Progenitor cell of endocrine pancreas (in vitro differentiated cells): ENCODE measurements around the gene ADAM12. TPM values are rescaled to one million over a fixed set of nuclear protein-coding genes. Genes with fewer than 3 reads are reported as not detected.

Source experiments
- DNase-seq: peaks from one replicate; pipeline ENCODE4 v3.0.0; 2021; ENCODE audit warnings: low spot score; ENCODE audit not compliant: unreplicated experiment
- H3K27ac Mint-ChIP-seq: 2 replicates; pipeline ENCODE4 v1.8.0; 2021; ENCODE audit warnings: mild to moderate bottlenecking, moderate library complexity, mixed read lengths
- H3K27me3 Mint-ChIP-seq: 2 replicates; pipeline ENCODE4 v1.8.0; 2021; ENCODE audit warnings: mixed read lengths
- H3K36me3 Mint-ChIP-seq: 2 replicates; pipeline ENCODE4 v1.8.0; 2022; ENCODE audit warnings: mixed read lengths; ENCODE audit not compliant: insufficient read depth
- H3K4me1 Mint-ChIP-seq: 2 replicates; pipeline ENCODE4 v1.8.0; 2021; ENCODE audit warnings: low read depth, mixed read lengths
- H3K4me3 Mint-ChIP-seq: 2 replicates; pipeline ENCODE4 v1.8.0; 2021; ENCODE audit warnings: low read depth, mild to moderate bottlenecking, moderate library complexity, mixed read lengths
- H3K9me3 Mint-ChIP-seq: 2 replicates; pipeline ENCODE4 v1.8.0; 2021; ENCODE audit warnings: low read depth, mixed read lengths
- CTCF ChIP-seq: fragments of 200-600 bp; sonication (generic); IDR thresholded peaks from one replicate; pipeline ENCODE4 v1.5.0; 2021; ENCODE audit warnings: antibody characterized with exemption, mild to moderate bottlenecking; ENCODE audit not compliant: unreplicated experiment
- total RNA-seq: library from RNA; stranded (reverse); gene quantifications from 2 replicates; pipeline ENCODE4 v1.2.1, GENCODE V29; 2021

Gene ADAM12
- total RNA-seq, 1 donor from 2014 or later, result 1.8 TPM

DNA sequence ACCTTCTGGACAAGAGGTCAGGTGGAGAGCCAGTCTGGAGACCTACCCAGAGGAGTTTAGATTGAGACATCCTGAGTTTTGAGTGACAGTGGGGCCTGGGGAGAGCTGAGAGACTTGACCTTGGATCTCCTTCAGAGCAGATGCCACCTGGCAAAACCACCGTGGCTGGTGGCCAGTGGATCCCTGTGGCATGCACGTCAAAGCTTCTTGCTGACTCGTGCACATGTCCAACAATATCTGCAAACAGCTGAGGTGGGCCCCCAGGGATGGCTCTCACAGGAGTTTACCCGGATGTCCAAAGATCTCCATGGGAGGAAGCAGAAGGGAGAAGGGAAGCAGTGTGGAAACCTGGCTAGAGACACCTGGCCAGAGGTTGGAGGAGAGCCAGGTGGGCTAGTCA lies 261.4 kb downstream of the ADAM12 start:
- no peak for DNase-seq
- no peaks in the 10 kb centered on the region for H3K9me3 Mint-ChIP-seq
- H3K4me3 Mint-ChIP-seq, result no peak overlapping the region
- peaks cover 6% of the 10 kb centered on the region for H3K27me3 Mint-ChIP-seq
- H3K4me1 Mint-ChIP-seq, result peaks cover 7% of the 10 kb centered on the region
- no peak overlapping the region for H3K27ac Mint-ChIP-seq
- TF ChIP-seq CTCF, result no peak
- no peaks in the 10 kb centered on the region for H3K36me3 Mint-ChIP-seq

DNA sequence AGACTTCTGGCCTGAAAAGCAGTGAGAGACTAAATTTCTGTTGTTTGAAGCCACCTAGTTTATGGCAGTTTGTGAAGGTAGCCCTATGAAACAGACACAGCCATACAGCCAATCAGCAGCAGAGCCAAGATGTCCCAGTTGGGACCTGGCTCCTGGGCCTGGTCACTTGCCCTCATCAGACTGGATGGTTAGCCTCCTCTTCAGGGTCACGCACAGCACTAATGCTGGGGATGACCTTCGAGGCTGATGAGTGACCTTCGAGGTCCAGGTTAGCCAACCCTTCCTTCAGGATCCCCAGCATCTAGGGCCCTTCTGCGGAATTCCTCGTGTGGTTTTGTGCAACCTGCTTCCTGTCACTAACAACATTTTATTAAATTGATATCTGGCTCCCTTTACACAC lies 262.3 kb downstream of the ADAM12 start:
- Mint-ChIP-seq H3K27me3 (peaks cover 6% of the 10 kb centered on the region), H3K36me3 (no peaks in the 10 kb centered on the region)

GRCh38 chr10:126124668-126125349 lies 263.5 kb downstream of the ADAM12 start:
- Mint-ChIP-seq H3K4me3 (no peak overlapping the region), H3K9me3 (no peaks in the 10 kb centered on the region), H3K27ac (no peak overlapping the region), H3K36me3 (no peaks in the 10 kb centered on the region), H3K4me1 (no peaks in the 10 kb centered on the region), H3K27me3 (peaks cover 5% of the 10 kb centered on the region)
- TF ChIP-seq CTCF, result no peak
- DNase-seq, result no peak

More for the DNA sequence above, 262.3 kb downstream of the ADAM12 start:
- Mint-ChIP-seq H3K9me3 (no peaks in the 10 kb centered on the region), H3K4me3 (no peak overlapping the region), H3K4me1 (no peaks in the 10 kb centered on the region), H3K27ac (no peak overlapping the region)
- no peak for DNase-seq
- TF ChIP-seq CTCF, result no peak

GRCh38 chr10:126124046-126124445 lies 264.2 kb downstream of the ADAM12 start:
- Mint-ChIP-seq H3K9me3 (no peaks in the 10 kb centered on the region), H3K4me3 (no peak overlapping the region), H3K36me3 (no peaks in the 10 kb centered on the region), H3K27me3 (peaks cover 3% of the 10 kb centered on the region), H3K4me1 (no peaks in the 10 kb centered on the region), H3K27ac (no peak overlapping the region)
- DNase-seq, result no peak
- TF ChIP-seq CTCF, result no peak

DNA sequence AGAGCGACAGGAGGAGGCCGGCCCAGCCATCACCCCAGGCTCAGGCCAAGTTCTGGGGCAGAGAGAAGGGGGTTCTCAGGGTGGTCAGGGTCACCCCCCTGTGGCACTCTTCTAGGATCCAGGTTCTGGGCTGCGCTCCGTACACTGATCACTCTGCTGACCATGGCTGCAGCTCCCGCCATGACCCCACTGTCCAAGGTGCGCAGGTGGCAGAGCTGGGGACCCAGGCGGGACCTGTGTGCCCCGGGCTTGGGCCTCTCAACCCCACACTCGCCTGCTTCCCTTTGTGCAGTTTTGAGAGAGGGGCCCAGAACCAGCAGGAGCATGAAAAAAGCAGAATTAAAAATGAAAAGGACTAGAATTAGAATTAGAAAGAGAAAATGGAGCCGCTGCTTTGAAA lies 264.8 kb downstream of the ADAM12 start:
- H3K27ac Mint-ChIP-seq, result peak overlapping the region; percentile 49
- peaks cover 2% of the 10 kb centered on the region for H3K27me3 Mint-ChIP-seq
- no peak for DNase-seq
- no peaks in the 10 kb centered on the region for H3K36me3 Mint-ChIP-seq
- no peaks in the 10 kb centered on the region for H3K4me1 Mint-ChIP-seq
- H3K9me3 Mint-ChIP-seq, result no peaks in the 10 kb centered on the region
- no peak overlapping the region for H3K4me3 Mint-ChIP-seq
- no peak for TF ChIP-seq CTCF
